ENCODE results near the gene P2RX1.

GRCh38 chr17:3848229-3848835 is 67.9 kb downstream of the P2RX1 start:
- TF ChIP-seq CTCF (IDR thresholded peaks at IDR 0.05) (no peak), POLR2AphosphoS5 (IDR thresholded peaks at IDR 0.05) (no peak)
